ENCODE data around the gene MTHFD2L. TPM values are rescaled to one million over a fixed set of nuclear protein-coding genes. Genes with fewer than 3 reads are reported as not detected.

Gene MTHFD2L
- total RNA-seq, 1 experiment from 2014 or later = 11.6 TPM

GRCh38 chr4:74114234-74114633 lies 43.7 kb upstream of the MTHFD2L start:
- Mint-ChIP-seq H3K27ac (no peak overlapping the region), H3K4me1 (peaks cover 16 to 31% of the 10 kb centered on the region in 2 experiments), H3K4me3 (no peak overlapping the region), H3K36me3 (ENCODE audit: insufficient read depth in 1 of 3, low read depth in 3 of 3) (peaks cover 0 to 2% (median 0%) of the 10 kb centered on the region in 3 experiments; a peak in 1 of 7 replicates), H3K9me3 (no peaks in the 10 kb centered on the region), H3K27me3 (ENCODE audit: low read depth) (peaks cover 2% of the 10 kb centered on the region; the same call in 1 of the 2 replicates)
- Histone ChIP-seq H3K56ac (ENCODE audit: insufficient read length, low read depth, low read length) (no peak overlapping the region), H2AFZ (ENCODE audit: low read length) (no peak overlapping the region), H2AK5ac (ENCODE audit: insufficient read length, low read length) (no peak overlapping the region), H3K4me1 (ENCODE audit: insufficient read depth, low read length) (no peaks in the 10 kb centered on the region), H3K23me2 (ENCODE audit: insufficient read length, low read depth, low read length, poor library complexity, severe bottlenecking) (no peaks in the 10 kb centered on the region), H2BK120ac (ENCODE audit: low read depth, low read length, poor library complexity, severe bottlenecking) (no peak overlapping the region), H2BK5ac (ENCODE audit: insufficient read length, low read length) (no peak overlapping the region), H3K4ac (ENCODE audit: low read depth, low read length) (no peak overlapping the region), H3K79me2 (ENCODE audit: insufficient read depth, low read length) (no peaks in the 10 kb centered on the region), H2BK12ac (ENCODE audit: insufficient read length, low read depth, low read length) (no peak overlapping the region), H3K27ac (ENCODE audit: insufficient read length, low read depth, low read length) (no peak overlapping the region), H2BK15ac (ENCODE audit: low read depth, low read length) (no peak overlapping the region), H4K91ac (ENCODE audit: insufficient read length, low read depth, low read length) (no peak overlapping the region), H4K8ac (replicated peaks; ENCODE audit: insufficient read length, low read depth, low read length) (no peak overlapping the region), H3K9me3 (ENCODE audit: control insufficient read depth, low read depth, low read length) (no peaks in the 10 kb centered on the region), H3K9ac (ENCODE audit: extremely low read depth, insufficient read length, low read length) (no peak overlapping the region), H2BK20ac (ENCODE audit: low read depth, low read length, poor library complexity, severe bottlenecking) (no peak overlapping the region), H3K18ac (ENCODE audit: insufficient read length, low read depth, low read length) (no peak overlapping the region), H3K14ac (ENCODE audit: insufficient read depth, low read length) (no peak overlapping the region), H3K4me2 (ENCODE audit: insufficient read depth, insufficient read length, low read length) (no peak overlapping the region), H3K79me1 (ENCODE audit: insufficient read depth, low read depth, low read length, poor library complexity, severe bottlenecking) (no peaks in the 10 kb centered on the region), H4K20me1 (ENCODE audit: control insufficient read depth, insufficient read depth, insufficient read length) (no peaks in the 10 kb centered on the region), H3T11ph (ENCODE audit: low read length) (no peak overlapping the region), H3K23ac (ENCODE audit: insufficient read length, low read depth, low read length) (no peak overlapping the region), H4K5ac (ENCODE audit: insufficient read length, low read depth, low read length) (no peak overlapping the region), H3K27me3 (ENCODE audit: insufficient read depth, low read length) (no peaks in the 10 kb centered on the region)
- TF ChIP-seq, protein P1, sequence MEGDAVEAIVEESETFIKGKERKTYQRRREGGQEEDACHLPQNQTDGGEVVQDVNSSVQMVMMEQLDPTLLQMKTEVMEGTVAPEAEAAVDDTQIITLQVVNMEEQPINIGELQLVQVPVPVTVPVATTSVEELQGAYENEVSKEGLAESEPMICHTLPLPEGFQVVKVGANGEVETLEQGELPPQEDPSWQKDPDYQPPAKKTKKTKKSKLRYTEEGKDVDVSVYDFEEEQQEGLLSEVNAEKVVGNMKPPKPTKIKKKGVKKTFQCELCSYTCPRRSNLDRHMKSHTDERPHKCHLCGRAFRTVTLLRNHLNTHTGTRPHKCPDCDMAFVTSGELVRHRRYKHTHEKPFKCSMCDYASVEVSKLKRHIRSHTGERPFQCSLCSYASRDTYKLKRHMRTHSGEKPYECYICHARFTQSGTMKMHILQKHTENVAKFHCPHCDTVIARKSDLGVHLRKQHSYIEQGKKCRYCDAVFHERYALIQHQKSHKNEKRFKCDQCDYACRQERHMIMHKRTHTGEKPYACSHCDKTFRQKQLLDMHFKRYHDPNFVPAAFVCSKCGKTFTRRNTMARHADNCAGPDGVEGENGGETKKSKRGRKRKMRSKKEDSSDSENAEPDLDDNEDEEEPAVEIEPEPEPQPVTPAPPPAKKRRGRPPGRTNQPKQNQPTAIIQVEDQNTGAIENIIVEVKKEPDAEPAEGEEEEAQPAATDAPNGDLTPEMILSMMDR (conservative IDR thresholded peaks at IDR 0.05) = no peak
- no peak for DNase-seq
- WGBS (ENCODE audit: extremely low coverage, insufficient read length, low lambda C conversion rate) = no CpG with 5 or more reads among the region's 1 CpG

Measured in H9 (cell line).